ENCODE measurements around the gene CCDC175.

The CCDC175 gene

DNA sequence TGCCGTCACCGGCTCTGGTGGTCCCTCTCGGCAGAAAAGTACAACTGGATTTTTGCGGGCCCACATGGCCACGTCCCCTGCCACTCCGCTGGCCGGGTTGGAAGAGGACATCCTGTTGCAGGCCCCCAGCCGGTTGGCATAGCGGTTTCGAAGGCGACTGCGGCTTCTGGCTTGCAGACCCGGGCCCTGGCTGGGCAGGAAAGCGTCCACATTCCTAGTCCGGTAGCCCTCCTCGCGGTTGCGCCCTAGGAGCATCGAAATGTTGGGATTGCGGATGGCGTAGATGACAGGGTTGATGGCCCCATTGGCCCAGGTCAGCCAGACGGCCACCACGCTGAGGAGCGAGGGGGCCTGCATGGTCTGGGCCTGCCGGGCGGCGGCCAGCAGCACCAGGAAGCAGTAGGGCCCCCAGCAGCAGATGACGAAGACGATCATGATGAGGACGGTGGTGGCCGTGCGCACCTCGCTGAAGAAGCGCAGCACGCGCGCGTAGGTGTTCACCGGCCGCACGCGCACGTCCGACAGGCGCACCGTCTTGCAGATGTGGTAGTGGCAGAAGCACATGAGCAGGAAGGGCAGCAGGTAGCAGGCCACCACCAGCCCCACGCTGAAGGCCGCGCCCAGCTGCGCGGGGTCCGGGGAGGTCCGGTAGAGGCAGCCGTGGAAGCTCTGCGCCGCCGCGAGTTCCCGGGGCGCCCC is 112.7 kb downstream of the CCDC175 start:
- Histone ChIP-seq H3F3A (ENCODE audit: insufficient read depth, low read length) (no peaks in the 10 kb centered on the region), H3K27ac (ENCODE audit: low read depth, low read length, poor library complexity, severe bottlenecking) (no peak overlapping the region), H3K9me3 (ENCODE audit: low read length) (no peaks in the 10 kb centered on the region), H3K27me3 (ENCODE audit: insufficient read depth, low read length) (0 out of 2 replicates have a peak, but pooled peaks cover 3% of the 10 kb centered on the region), H3K9me2 (ENCODE audit: low read depth, low read length) (no peaks in the 10 kb centered on the region), H3K9ac (ENCODE audit: low read length) (peak overlapping the region; percentile 48; the same call in 1 of the 2 replicates), H3K79me2 (ENCODE audit: insufficient read depth, low read length) (no peaks in the 10 kb centered on the region), H3K4me2 (ENCODE audit: low read length) (peak overlapping the region; percentile 90), H2AFZ (ENCODE audit: low read length) (no peak overlapping the region), H3K4me1 (ENCODE audit: insufficient read depth, low read length, severe bottlenecking) (peaks cover 10% of the 10 kb centered on the region), H4K20me1 (ENCODE audit: insufficient read depth, low read length) (no peaks in the 10 kb centered on the region), H3K4me3 (ENCODE audit: low read depth, low read length, poor library complexity, severe bottlenecking) (peak overlapping the region; percentile 66), H3K36me3 (ENCODE audit: insufficient read depth, low read length) (peaks cover 8% of the 10 kb centered on the region; the same call in 1 of the 2 replicates)
- TF ChIP-seq, protein P1, sequence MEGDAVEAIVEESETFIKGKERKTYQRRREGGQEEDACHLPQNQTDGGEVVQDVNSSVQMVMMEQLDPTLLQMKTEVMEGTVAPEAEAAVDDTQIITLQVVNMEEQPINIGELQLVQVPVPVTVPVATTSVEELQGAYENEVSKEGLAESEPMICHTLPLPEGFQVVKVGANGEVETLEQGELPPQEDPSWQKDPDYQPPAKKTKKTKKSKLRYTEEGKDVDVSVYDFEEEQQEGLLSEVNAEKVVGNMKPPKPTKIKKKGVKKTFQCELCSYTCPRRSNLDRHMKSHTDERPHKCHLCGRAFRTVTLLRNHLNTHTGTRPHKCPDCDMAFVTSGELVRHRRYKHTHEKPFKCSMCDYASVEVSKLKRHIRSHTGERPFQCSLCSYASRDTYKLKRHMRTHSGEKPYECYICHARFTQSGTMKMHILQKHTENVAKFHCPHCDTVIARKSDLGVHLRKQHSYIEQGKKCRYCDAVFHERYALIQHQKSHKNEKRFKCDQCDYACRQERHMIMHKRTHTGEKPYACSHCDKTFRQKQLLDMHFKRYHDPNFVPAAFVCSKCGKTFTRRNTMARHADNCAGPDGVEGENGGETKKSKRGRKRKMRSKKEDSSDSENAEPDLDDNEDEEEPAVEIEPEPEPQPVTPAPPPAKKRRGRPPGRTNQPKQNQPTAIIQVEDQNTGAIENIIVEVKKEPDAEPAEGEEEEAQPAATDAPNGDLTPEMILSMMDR (IDR thresholded peaks at IDR 0.05; ENCODE audit: low read length): no peak
- TF ChIP-seq EZH2 (IDR thresholded peaks at IDR 0.05; ENCODE audit: borderline replicate concordance, low read length): no peak

DNA sequence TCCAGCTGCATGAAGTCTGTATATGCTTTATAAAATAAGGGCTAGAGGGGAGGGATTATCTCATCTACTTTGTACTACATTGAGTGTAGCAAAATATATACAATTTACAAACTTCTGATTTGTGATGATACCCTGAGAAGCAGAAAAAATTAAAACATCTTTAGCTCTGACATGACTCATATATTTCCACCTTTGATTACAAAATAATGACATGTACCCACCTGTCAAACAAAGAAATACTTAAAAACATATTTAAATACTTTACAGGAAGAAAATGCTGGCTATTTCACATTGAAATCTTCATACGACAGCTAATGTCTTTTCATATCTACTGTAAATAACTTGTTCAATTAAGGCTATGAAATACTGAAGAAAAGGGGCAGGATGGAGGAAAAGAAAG is 114.7 kb downstream of the CCDC175 start:
- no peaks in the 10 kb centered on the region for H3K9me3 ChIP-seq (ENCODE audit: low read length)
- no peaks in the 10 kb centered on the region for H3K79me2 ChIP-seq (ENCODE audit: insufficient read depth, low read length)
- H3K4me3 ChIP-seq (ENCODE audit: low read depth, low read length, poor library complexity, severe bottlenecking): no peak overlapping the region
- H3K9ac ChIP-seq (ENCODE audit: low read length): no peak overlapping the region
- peaks cover 8% of the 10 kb centered on the region; the same call in 1 of the 2 replicates for H3K36me3 ChIP-seq (ENCODE audit: insufficient read depth, low read length)
- H2AFZ ChIP-seq (ENCODE audit: low read length): no peak overlapping the region
- H4K20me1 ChIP-seq (ENCODE audit: insufficient read depth, low read length): no peaks in the 10 kb centered on the region
- H3K27ac ChIP-seq (ENCODE audit: low read depth, low read length, poor library complexity, severe bottlenecking): no peak overlapping the region
- peaks cover 10% of the 10 kb centered on the region for H3K4me1 ChIP-seq (ENCODE audit: insufficient read depth, low read length, severe bottlenecking)
- no peaks in the 10 kb centered on the region for H3F3A ChIP-seq (ENCODE audit: insufficient read depth, low read length)
- 0 out of 2 replicates have a peak, but pooled peaks cover 3% of the 10 kb centered on the region for H3K27me3 ChIP-seq (ENCODE audit: insufficient read depth, low read length)
- TF ChIP-seq EZH2 (IDR thresholded peaks at IDR 0.05; ENCODE audit: borderline replicate concordance, low read length): no peak
- TF ChIP-seq, protein P1 (IDR thresholded peaks at IDR 0.05; ENCODE audit: low read length): no peak
- no peak overlapping the region for H3K4me2 ChIP-seq (ENCODE audit: low read length)
- no peaks in the 10 kb centered on the region for H3K9me2 ChIP-seq (ENCODE audit: low read depth, low read length)

DNA sequence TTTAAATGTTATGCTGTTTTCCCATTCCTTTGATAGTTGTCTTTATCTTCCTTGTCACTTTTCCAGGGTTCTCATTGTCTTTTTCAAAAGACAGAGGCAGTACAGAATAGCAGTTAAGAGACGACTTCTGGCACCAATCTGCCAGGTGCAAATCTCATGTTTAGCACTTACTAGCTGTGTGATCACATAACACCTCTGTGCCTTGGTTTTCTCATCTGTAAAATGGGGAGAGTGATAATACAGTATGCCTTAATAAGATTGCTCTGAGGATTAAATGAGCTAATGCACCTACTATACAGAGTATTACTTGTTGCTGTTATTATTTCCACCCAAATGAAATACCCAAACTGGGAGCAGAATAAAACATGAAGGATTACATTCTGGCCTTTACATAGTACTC is 116.2 kb downstream of the CCDC175 start:
- Histone ChIP-seq H3K79me2 (ENCODE audit: insufficient read depth, low read length) (no peaks in the 10 kb centered on the region), H3K36me3 (ENCODE audit: insufficient read depth, low read length) (peaks cover 8% of the 10 kb centered on the region; the same call in 1 of the 2 replicates)

More for the DNA sequence above, 116.2 kb downstream of the CCDC175 start:
- Histone ChIP-seq H3K27ac (ENCODE audit: low read depth, low read length, poor library complexity, severe bottlenecking) (no peak overlapping the region), H3K27me3 (ENCODE audit: insufficient read depth, low read length) (0 out of 2 replicates have a peak, but pooled peaks cover 3% of the 10 kb centered on the region), H3K4me1 (ENCODE audit: insufficient read depth, low read length, severe bottlenecking) (peaks cover 10% of the 10 kb centered on the region), H3F3A (ENCODE audit: insufficient read depth, low read length) (no peaks in the 10 kb centered on the region), H3K4me3 (ENCODE audit: low read depth, low read length, poor library complexity, severe bottlenecking) (no peak overlapping the region), H3K9me3 (ENCODE audit: low read length) (no peaks in the 10 kb centered on the region), H3K9ac (ENCODE audit: low read length) (no peak overlapping the region), H3K4me2 (ENCODE audit: low read length) (no peak overlapping the region), H2AFZ (ENCODE audit: low read length) (no peak overlapping the region), H4K20me1 (ENCODE audit: insufficient read depth, low read length) (no peaks in the 10 kb centered on the region), H3K9me2 (ENCODE audit: low read depth, low read length) (no peaks in the 10 kb centered on the region)
- TF ChIP-seq, protein P1 (IDR thresholded peaks at IDR 0.05; ENCODE audit: low read length): no peak
